ENCODE data around the gene GMDS.

Gene GMDS

DNA sequence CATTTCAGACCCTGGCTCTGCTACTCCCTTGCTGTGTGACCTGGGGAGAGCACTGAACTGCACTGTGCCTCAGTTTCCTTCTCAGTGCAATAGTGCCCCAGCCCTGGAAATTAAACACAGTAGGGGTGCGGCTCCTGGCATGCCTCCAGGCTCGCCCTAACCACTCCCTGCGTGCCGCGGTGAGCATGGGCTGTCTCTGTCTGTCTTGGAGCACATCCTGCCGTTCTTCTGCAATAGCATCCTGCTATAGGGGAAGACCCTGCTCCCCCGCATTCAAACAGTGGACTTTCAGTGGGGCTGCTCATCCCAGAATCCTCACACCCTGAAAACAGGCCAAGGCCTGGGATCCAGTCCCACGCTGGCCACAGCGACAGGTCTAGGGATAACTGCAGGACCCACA is 506.2 kb downstream of the GMDS start:
- no peak for DNase-seq (ENCODE audit: extremely low read depth, insufficient read length)
- Histone ChIP-seq H3K36me3 (ENCODE audit: control insufficient read depth, insufficient read depth, low read length) (no peaks in the 10 kb centered on the region), H3K4me3 (replicated peaks; ENCODE audit: low read depth, low read length) (no peak overlapping the region), H3K27me3 (replicated peaks; ENCODE audit: control insufficient read depth, insufficient read depth, low read length) (no peaks in the 10 kb centered on the region)
- TF ChIP-seq CTCF (IDR thresholded peaks at IDR 0.05; ENCODE audit: insufficient read depth, low read length, poor library complexity, severe bottlenecking): no peak

DNA sequence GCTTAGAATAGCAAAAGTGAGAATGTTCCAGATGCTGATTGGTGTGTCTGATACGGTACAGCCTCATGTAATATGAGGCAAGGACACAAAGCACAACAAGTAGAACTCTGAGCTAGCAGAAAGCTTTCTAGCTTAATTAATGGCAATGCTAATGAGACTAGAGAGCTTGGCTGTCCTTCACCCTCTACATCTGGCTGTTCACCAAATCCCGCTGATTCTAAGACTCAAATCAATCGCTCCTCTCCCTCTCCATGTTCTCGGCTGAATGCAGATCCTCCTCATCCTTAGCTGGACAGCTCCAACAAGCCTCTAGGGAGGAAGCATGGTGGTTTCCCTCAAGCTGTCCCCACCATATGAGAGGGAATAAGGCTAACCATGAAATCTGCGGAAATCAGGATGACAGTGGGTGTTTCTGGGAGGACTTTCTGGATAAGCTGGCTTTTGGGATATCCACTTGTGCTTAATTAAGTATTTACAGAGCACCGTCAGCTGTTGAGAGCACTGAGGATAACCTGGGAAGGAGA is 506.8 kb downstream of the GMDS start:
- no peak for TF ChIP-seq CTCF (IDR thresholded peaks at IDR 0.05; ENCODE audit: insufficient read depth, low read length, poor library complexity, severe bottlenecking)
- Histone ChIP-seq H3K4me3 (replicated peaks; ENCODE audit: low read depth, low read length) (no peak overlapping the region), H3K36me3 (ENCODE audit: control insufficient read depth, insufficient read depth, low read length) (no peaks in the 10 kb centered on the region), H3K27me3 (replicated peaks; ENCODE audit: control insufficient read depth, insufficient read depth, low read length) (no peaks in the 10 kb centered on the region)
- no peak for DNase-seq (ENCODE audit: extremely low read depth, insufficient read length)

DNA sequence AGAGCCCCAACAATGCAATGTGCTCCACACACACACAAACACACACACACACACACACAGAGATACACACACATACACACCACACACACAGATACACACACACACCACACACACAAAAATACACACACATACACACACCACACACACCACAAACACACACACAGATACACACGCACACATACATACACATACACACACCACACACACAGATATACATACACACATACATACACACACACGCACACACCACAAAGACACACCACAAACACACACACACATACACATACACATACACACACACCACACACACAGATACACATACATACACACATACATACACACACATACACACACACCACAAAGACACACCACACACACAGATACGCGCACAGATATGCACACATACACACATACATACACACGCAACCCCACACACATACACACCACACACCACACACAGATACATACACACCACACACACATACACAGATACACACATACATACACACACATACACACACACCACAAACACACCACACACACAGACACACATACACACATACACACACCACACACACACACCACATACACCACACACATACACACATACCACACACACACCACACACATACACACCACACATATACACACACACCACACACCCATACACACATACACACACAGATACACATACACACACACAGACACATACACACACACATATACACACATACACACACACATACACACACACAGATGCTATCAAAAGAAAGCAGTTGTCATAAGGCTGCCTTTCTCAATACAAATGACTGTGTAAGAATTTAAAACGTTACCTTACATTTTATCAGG is 507.7 kb downstream of the GMDS start:
- H3K4me3 ChIP-seq (replicated peaks; ENCODE audit: low read depth, low read length): no peak overlapping the region
- TF ChIP-seq CTCF (IDR thresholded peaks at IDR 0.05; ENCODE audit: insufficient read depth, low read length, poor library complexity, severe bottlenecking): no peak
- no peak for DNase-seq (ENCODE audit: extremely low read depth, insufficient read length)
- no peaks in the 10 kb centered on the region for H3K27me3 ChIP-seq (replicated peaks; ENCODE audit: control insufficient read depth, insufficient read depth, low read length)
- H3K36me3 ChIP-seq (ENCODE audit: control insufficient read depth, insufficient read depth, low read length): no peaks in the 10 kb centered on the region

GRCh38 chr6:1736346-1737105 is 508.9 kb downstream of the GMDS start:
- H3K27me3 ChIP-seq (replicated peaks; ENCODE audit: control insufficient read depth, insufficient read depth, low read length): no peaks in the 10 kb centered on the region
- TF ChIP-seq CTCF (IDR thresholded peaks at IDR 0.05; ENCODE audit: insufficient read depth, low read length, poor library complexity, severe bottlenecking): no peak
- DNase-seq (ENCODE audit: extremely low read depth, insufficient read length): no peak
- H3K4me3 ChIP-seq (replicated peaks; ENCODE audit: low read depth, low read length): no peak overlapping the region
- H3K36me3 ChIP-seq (ENCODE audit: control insufficient read depth, insufficient read depth, low read length): no peaks in the 10 kb centered on the region

- TF ChIP-seq CTCF (IDR thresholded peaks at IDR 0.05; ENCODE audit: insufficient read depth, low read length, poor library complexity, severe bottlenecking): no peak
- Histone ChIP-seq H3K36me3 (ENCODE audit: control insufficient read depth, insufficient read depth, low read length) (no peaks in the 10 kb centered on the region), H3K4me3 (replicated peaks; ENCODE audit: low read depth, low read length) (no peak overlapping the region), H3K27me3 (replicated peaks; ENCODE audit: control insufficient read depth, insufficient read depth, low read length) (no peaks in the 10 kb centered on the region)
- no peak for DNase-seq (ENCODE audit: extremely low read depth, insufficient read length)
Measured at GRCh38 chr6:1735239-1735803, 510.1 kb downstream of the GMDS start.
